Activated CD4-positive, alpha-beta T cell treated with anti-CD3 and anti-CD28 coated beads, Interleukin-2, amount 50 U/mL, for 4 hours (primary cell): ENCODE results near the gene UBE2Z.

Experiments
- DNase-seq, 2 experiments: peaks; one replicate each; pipeline ENCODE4 v3.0.0-alpha.2; 2020

Gene UBE2Z

DNA sequence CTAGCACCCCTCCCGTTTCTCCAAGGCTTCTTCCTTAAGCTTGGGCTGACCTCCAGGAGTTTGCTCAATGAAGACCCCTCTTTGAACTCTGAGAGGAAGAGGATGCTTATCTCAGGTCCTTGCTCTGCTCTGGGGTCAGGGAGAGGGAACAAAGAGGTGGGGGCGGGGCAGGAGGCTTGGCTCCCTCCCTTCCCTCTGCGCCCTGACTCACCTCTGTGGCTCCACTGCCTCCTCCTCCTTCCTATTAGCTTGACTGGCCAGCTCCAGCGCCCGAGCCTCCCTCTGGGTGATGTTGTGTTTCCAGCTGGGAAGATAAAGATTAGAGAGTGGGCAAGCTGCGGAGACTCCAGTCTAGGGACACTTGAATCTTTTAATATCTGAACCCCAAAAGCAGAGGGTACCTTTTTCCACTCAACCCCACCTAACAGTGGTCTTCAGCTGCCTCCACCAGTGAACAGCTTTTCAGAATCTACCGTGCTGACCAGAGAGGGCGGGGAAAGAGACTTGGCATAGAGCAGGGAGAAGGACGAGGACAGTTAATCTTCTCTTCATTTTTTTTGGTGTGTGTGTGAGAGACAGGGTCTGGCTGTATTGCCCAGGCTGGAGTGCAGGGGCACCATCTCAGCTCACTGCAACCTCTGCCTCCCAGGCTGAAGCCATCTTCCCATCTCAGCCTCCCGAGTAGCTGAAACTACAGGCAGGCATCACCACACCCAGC, 53.5 kb downstream of the UBE2Z start:
- no peak for DNase-seq

DNA sequence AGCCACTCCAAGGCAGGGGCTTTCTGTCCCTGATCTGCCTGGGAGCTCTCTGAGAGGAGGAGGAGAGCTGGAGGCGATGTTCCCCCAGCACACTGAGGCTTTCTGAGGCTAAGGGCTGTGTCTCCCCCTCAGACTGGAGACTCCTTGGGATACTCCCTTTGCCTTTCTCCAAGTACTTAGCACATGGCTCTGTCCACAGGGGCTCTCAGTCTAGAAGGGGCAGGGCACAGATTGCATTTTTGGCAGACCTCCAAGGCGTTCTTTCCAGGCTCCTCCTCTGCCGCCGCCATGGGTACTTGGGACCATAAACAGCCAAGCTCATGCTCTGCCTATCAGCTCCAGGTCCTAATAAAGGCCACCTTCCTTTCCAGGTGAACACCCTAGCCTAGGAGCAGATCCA, 62.0 kb downstream of the UBE2Z start:
- DNase-seq = no peak

DNA sequence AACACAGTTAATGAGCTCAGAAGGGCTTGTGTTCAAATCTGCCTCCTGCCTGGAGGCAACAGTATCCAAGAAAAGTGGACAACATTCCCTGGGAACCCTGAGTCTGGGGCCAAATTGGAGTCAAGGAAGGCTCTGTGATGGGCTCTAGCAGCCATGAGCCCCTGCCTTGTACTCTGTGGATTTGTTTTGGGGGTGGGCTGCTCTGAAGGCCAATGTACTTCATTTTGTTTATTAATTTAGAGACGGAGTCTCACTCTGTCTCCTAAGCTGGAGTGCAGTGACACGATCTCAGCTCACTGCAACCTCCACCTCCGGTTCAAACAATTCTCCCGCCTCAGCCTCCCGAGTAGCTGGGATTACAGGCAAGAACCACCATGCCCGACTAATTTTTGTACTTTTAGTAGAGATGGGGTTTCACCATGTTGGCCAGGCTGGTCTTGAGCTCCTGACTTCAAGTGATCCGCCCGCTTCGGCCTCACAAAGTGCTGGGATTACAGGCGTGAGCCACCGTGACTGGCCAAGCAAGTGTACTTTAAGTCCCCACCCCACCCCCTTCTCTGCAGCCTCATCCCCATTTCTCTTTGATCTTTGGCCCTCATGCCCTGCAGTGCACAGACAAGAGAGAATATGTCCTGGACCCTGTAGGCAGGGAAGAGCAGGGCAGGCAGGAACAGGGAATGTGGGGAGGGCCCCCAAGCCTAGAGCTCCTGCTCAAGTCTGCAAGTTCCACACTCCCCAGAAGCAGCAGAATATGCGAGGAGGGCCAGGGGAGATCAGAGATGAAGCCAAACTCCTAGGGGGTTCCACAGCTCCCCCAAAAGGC, 62.9 kb downstream of the UBE2Z start:
- DNase-seq = no peak

DNA sequence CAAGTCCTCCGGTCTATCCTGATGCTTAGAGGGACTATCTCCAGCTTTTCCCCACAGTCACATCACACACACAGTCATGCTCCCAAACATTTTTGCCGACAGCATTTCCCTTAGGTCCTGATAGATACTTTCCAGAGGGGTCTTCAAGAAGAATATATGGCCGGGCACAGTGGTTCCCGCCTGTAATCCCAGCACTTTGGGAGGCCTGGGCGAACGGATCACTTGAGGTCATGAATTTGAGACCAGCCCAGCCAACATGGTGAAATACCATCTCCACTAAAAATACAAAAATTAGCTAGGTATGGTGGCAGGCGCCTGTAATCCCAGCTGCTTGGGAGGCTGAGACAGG, 64.5 kb downstream of the UBE2Z start:
- no peak for DNase-seq

DNA sequence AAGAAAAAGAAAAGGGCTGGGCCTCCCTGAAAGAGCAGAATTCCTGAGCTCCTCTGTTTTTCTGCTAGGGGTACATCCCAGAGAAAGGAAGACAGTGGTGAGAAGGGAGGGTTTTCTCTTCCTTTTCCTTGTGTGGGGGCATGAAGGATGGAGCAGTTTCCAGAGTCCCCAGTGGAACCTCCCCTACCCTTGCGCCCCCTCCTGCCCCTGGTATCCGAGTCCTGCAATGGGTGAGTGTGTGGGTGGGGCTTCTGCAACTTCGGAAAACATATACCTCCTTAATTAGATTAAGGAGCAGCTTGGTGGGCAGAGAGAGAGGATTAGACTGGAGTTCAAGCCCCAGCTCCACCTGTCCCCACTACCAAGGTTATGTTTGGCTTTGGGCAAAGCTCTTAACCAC, 65.6 kb downstream of the UBE2Z start:
- no peak for DNase-seq
